NCI-H1694 treated with DMSO at 0.1 percent for 48 hours (cell line): ENCODE data around the gene BCO1.

ENCODE experiments used
- DNase-seq: peaks from one replicate; lab custom pipeline; 2025; lab: John Stamatoyannopoulos, UW

Gene BCO1

DNA sequence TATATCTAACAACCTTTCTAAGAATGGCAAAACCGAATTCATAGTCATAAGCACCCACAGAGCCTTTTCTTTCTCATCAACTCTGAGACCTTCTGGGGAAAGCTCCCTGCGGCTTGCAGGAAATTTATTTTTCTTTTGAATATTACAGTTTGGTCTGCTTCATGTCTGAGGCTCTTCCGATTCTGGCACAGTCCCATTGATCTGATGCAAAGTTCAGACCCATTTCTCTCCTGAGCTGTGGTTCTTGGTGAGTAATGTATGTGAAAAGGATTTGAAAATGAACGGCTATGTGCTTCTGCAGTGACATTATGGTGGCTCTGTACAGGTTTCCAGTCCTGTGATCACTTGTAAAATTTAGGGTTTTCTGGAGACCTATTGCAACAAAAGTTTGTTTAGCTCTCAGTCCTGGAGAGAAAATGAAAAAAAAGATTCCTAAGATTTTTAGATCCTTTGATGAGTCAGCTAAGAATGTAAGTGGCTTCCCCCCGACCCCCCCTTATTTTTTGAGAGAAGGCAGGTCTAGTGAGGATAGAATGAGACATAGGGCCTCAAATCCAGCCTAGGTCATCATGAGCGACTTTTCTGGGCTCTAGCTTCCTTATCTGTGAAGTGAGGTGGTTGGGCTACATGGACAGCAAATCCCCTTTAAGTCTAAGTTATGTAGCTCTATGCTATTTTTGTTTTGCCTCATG is 80.9 kb downstream of the BCO1 start:
- DNase-seq = no peak

DNA sequence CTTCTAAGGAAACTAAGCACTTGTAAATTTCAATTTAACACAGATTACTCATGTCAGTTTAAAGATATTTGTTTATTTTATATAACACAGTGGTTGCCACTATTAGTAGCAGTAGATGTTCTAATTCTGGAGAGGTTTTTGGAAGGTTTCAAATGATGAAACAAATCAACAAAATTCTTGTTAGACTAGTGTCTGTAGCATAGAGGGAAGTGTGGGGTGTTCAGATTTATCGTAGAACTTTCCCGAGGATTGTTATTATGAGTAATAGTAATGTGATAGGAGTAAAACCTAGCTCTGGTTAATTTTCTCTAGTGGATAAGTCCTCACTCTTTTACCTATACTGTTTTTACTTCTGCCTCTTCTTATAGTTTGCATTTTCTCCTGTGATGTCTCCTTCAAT is 82.5 kb downstream of the BCO1 start:
- DNase-seq = no peak

DNA sequence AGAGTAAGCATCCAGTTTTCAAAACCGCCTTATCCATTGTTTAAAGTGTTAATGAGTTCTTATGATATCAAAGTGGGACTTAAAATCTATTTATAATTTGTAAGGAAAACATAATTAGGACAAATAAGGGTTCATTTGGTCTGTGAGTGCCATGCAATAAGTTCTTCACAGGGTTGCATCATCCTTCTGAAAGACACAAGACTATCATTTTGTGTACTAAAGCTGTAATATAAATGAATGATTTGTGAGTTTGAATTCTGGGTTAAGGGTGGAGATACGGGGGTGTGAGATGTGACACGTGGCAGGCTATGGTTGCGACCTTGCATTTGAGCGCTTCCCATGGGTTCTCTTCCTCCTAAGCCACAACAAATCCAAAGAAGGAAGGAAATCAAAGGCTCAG is 83.0 kb downstream of the BCO1 start:
- no peak for DNase-seq

DNA sequence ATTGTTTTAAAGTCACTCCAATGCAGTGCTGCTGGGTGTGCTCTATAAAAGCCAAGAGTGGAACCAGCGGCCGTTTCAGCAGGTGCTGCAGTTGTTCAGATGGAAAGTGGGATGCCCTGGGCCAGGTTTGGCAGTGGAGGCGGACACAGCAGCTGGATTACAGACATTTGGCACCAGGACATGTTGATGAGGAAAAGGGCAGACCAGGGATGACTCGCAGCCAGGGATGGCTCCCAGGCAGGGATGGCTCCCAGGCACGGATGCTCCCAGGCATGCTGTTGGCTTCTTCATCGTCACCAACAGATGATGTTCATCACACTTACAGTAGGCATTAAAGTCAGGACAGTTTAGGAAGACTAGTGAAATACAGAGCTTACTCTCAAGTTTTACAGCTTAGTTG is 86.3 kb downstream of the BCO1 start:
- no peak for DNase-seq

DNA sequence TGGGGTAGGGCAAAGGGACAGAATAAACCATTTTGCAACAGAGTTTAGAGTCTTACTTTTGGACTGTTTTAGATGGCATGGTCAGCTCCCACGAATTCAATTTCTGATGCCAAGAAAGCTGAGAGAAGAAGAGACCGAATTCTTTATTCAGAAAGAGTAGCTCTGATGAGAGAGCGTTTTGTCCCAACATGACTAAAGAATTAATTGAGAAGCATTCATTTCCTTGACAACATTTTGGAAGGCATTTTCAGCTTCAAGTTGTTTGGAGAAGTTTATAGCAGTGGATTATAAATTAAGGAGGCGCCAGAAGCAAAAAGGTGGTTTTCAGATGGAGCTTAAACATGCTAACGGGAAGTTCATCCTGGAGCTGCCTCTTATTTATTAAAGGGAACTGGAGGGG is 88.5 kb downstream of the BCO1 start:
- DNase-seq = no peak

DNA sequence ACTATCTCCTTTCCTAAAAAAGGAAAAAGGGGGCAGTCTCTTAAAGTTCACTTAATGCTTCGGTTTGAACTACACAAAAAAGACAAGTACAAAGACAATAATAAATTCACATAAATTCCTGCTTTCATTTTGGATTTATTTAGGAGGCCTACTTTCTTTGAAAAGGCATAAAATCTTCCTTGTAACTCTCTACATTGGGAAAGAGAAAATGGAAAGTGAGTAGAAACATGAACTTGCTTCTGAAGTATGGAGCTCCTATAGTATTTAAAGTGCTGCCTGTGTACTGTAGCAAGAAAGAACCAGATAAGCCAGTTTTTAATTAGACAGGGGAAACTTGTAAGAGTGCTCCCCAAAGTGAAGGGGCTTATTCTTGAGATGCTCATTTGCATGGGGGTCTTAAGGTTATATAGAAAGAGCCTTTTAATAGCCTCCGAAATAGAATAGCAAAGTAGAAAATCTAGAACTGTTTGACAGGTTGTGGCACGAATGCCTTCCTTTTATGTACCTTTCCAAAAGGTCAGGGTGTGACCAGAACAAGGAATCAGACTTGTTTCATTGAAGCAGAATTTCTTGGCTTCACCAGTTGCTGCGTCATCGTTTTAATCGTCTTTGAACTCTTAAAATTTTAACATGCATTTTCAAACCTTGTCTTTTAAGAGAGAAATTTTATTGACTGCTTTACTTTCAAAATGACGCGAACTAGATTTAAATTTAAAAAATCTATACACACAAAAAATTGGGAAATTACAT is 89.1 kb downstream of the BCO1 start:
- DNase-seq = no peak

DNA sequence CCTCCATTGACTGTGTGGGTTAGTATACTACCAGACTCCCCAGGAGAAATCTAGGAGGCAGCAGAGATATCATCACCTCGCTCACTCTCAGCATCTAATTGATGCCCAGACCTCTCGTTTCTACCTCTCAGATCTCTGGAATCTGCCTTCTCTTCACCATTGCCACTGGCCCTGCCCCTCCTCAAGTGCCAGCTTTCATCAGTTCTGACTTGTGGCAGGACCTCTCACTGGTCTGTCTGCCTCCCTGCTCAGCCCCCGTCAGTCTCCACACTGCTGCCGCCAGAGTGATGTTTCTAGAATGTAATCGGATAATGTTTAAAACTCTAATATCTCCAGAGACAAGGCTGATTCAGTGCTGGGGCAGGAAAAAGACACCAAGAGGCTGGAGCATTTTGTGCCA is 91.5 kb downstream of the BCO1 start:
- no peak for DNase-seq

DNA sequence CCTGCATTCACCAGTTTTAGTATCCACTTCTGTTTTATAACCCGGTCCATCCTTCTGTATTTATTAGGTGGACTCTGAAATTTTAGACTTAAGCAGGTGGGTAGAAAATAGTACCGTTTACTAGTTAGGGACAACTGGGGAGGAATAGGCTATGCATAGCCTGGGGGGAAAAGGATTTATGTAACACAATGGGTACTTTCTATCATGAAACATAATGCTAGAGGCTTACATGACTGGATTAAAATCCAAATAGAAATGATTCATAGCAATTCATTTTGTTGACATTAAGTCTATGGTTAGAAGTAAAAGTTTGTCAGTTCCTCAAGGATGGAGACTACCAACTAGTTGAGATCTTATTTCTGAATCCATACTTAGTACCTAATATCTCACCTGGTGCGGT is 94.9 kb downstream of the BCO1 start:
- no peak for DNase-seq

DNA sequence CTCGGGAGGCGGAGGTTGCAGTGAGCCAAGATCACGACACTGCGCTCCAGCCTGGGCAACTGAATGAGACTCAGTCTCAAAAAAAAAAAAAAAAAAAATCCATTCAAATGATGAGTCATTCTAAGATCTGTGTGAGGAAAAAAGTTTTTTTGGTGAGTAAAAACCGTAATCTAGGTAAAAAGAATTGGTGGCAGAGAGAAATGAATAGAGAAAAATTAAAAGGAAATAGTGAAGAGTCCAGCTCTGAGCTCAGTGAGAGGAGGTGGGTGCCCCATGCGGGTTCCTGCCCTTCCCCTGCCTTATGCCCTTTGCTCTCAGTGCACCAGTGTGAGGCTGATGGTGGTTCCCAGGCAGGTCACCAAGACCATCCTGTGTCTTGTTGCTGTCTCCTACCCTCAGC is 97.2 kb downstream of the BCO1 start:
- DNase-seq = no peak

DNA sequence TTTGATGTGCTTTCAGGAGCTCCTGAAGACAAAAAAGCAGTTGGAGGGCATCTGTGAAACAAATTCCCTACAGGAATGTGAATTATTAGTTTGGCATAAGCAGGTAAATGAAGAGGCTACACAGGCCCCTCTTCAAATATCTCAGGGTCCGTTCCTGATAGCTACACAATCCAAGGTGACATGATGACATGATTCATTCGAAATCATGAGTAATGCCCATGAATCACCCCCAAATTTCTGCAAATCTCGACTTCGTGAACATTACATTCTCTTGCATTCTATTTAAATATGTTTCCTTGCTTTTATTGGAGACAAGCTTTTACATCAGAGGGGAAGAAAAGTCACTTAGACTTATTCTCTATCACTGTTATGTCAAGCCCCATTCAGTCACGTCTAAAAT is 98.6 kb downstream of the BCO1 start:
- no peak for DNase-seq
